ENCODE measurements around the gene NDE1.

NDE1 gene

DNA sequence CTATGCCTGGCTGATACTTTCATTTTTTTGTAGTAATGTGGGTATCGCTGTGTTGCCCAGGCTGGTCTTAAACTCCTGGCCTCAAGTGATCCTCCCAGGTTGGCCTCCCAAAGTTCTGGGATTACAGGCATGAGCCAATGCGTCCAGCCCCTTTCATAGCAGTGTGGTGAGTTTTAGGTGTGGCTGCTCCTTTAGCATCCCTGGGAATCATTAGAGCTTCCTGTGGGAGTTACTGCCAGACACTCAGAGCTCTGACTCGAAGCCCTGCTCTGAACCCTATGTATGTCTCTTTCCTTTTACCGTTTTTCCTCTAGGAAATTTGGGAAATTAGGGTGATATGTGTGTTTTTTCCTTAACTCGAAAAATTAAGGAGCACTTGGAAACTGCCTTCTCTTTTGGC lies 44.5 kb downstream of the NDE1 start:
- no peak overlapping the region for H3K4me3 ChIP-seq (ENCODE audit: low read depth, low read length)

DNA sequence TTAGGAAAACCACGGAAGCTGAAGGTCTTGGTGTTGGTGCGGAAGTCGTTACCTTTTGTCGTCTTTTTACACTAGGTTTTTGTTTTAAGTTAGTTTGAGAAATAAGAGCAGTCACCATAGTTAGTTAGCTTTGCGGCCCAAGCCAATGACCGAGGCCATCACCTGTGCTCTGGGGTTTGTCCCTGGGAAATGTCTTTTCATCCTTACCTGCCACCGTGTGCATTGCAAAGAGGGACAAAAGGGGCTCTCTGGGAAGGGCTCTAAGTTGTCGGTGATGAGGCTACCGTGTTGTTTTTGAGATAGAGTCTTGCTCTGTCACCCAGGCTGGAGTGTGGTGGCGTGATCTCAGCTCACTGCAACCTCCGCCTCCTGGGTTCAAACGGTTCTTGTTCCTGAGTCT lies 49.8 kb downstream of the NDE1 start:
- H3K4me3 ChIP-seq (ENCODE audit: low read depth, low read length) = no peak overlapping the region
- TF ChIP-seq, protein P1, sequence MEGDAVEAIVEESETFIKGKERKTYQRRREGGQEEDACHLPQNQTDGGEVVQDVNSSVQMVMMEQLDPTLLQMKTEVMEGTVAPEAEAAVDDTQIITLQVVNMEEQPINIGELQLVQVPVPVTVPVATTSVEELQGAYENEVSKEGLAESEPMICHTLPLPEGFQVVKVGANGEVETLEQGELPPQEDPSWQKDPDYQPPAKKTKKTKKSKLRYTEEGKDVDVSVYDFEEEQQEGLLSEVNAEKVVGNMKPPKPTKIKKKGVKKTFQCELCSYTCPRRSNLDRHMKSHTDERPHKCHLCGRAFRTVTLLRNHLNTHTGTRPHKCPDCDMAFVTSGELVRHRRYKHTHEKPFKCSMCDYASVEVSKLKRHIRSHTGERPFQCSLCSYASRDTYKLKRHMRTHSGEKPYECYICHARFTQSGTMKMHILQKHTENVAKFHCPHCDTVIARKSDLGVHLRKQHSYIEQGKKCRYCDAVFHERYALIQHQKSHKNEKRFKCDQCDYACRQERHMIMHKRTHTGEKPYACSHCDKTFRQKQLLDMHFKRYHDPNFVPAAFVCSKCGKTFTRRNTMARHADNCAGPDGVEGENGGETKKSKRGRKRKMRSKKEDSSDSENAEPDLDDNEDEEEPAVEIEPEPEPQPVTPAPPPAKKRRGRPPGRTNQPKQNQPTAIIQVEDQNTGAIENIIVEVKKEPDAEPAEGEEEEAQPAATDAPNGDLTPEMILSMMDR (IDR thresholded peaks at IDR 0.05; ENCODE audit: low read depth, low read length) = no peak

More for the DNA sequence above, 44.5 kb downstream of the NDE1 start:
- TF ChIP-seq, protein P1 (IDR thresholded peaks at IDR 0.05; ENCODE audit: low read depth, low read length) = no peak

- TF ChIP-seq, protein P1 (IDR thresholded peaks at IDR 0.05; ENCODE audit: low read depth, low read length) = no peak
- no peak overlapping the region for H3K4me3 ChIP-seq (ENCODE audit: low read depth, low read length)
These were observed 51.3 kb downstream of the NDE1 start for GRCh38 chr16:15701367-15701766.

GRCh38 chr16:15701975-15702970 lies 52.2 kb downstream of the NDE1 start:
- no peak overlapping the region for H3K4me3 ChIP-seq (ENCODE audit: low read depth, low read length)
- TF ChIP-seq, protein P1 (IDR thresholded peaks at IDR 0.05; ENCODE audit: low read depth, low read length) = no peak

DNA sequence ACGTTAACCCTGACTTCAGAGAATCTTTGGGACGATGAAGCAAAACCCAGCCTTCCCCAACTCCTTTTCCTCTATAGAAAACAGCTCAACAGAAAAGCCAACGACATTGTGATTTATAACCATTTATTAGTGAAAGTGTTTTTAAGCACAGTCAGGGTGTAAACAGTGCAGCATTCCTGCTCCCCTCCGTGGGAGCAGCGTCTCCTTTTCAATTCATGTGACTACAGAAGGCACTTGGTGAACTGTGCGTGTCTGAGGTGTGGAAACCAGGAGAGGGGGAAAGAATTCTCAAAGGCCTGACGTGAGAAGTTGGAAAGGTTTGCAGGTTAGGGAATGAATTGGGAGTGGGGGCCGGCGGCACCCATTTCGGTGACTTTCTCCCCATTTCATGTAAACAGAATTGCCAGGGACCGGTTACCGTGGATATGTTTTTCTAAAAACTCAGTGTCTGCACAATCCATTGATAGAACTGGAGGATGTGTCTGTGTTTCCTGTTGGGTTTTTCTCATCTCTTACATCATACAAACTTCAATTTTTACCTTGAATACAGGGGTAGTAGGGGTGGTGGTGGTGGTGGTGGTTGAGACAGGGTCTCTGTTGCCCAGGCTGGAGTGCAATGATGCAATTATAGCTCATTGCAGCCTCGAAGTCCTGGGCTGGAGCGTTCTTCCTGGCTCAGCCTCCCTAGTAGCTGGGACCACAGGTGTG lies 53.1 kb downstream of the NDE1 start:
- H3K4me3 ChIP-seq (ENCODE audit: low read depth, low read length) = no peak overlapping the region
- TF ChIP-seq, protein P1 (IDR thresholded peaks at IDR 0.05; ENCODE audit: low read depth, low read length) = no peak

GRCh38 chr16:15704545-15704987 lies 54.5 kb downstream of the NDE1 start:
- H3K4me3 ChIP-seq (ENCODE audit: low read depth, low read length) = no peak overlapping the region
- TF ChIP-seq, protein P1 (IDR thresholded peaks at IDR 0.05; ENCODE audit: low read depth, low read length) = peak; percentile 66
